ENCODE measurements around the gene NWD2.

GRCh38 chr4:37476256-37476655, 231.7 kb downstream of the NWD2 start:
- TF ChIP-seq POLR2A (conservative IDR thresholded peaks at IDR 0.05) (no peak), TCF15 (CRISPR knock-in tag; IDR thresholded peaks at IDR 0.05) (no peak), RAD21 (CRISPR knock-in tag; conservative IDR thresholded peaks at IDR 0.05 in 1 of 2, IDR thresholded peaks at IDR 0.05 in 1 of 2) (no peak), PCBP1 (IDR thresholded peaks at IDR 0.05; ENCODE audit: low read depth, low read length, poor library complexity, severe bottlenecking) (no peak), THAP12 (CRISPR knock-in tag; IDR thresholded peaks at IDR 0.05) (no peak), EP300 (IDR thresholded peaks at IDR 0.05; ENCODE audit: low read length) (no peak), CTCF (IDR thresholded peaks at IDR 0.05 in 2 of 3, conservative IDR thresholded peaks at IDR 0.05 in 1 of 3; ENCODE audit: insufficient read depth in 2 of 3, low read depth in 1 of 3, low read length in 3 of 3) (no peak)
